Urothelium cell line (cell line): ENCODE measurements around the gene ACVR1.
"Not testable (repeated sequence)": the region's sequence is repeated elsewhere in the genome, so short reads cannot be mapped to it uniquely, and the experiment has no call there.

Experiments
- DNase-seq: peaks from one replicate; pipeline ENCODE4 v3.0.0; 2011; ENCODE audit warnings: low spot score, mixed read lengths
- FAIRE-seq: peaks from 2 replicates; lab custom pipeline; 2011; peaks lifted over from hg19 to GRCh38; lab: Jason Lieb, UNC

Gene ACVR1

DNA sequence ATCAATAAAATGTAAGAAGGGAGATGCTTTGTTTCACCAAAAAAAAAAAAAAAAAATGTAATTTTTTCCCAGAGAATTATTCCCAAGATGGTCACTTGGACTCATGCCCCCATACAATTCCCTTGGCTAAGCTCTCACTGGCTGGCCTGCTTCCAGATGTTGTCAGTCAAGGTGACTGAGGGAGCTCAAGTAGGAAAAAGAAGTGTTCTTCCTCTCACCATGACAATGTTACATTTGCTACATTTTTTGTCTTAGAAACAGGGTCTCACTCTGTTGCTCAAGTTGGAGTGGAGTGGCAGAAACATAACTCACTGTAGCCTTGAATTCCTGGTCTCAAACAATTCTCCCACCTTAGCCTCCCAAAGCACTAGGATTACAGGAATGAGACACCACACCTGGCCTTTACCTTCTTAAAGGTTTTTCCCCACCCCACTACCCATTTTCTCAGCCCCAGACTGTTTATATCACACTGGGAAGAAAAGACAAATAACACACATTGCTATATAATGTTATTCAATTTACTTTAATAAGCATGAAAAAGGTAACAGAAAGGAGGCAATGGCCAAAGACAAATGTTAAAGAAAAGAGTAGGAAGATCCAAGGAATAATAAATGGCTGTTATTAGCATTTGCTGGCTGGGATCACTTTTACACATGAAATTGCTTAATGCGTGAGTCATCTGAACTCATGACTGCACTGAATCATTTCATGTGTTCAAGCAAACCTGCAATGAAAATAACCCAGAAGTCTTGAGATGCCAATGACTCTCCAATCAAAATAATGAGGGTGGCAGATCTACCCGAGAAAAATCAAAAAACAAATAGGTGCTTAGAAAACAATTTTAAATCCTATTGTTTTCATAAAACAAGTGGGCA lies 45.2 kb downstream of the ACVR1 start:
- FAIRE-seq (no peak), DNase-seq (peak; percentile 70)

DNA sequence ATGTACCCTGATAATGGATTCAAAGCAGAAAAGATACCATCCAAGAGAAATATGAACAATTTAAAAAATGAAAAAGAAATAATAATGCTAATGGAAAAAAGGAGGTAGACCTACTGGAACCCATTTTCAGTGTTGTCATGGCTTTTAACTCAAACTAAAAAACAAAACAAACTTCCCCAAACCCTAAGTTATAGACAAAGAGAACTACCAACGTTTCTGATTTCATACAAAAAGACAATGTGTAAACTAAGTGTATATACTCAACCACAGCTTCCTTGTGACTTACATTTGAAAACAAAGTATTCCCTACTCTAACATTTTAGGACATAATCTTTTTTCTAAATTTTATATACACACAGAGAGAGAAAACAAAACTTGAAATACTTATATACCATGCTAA lies 45.9 kb downstream of the ACVR1 start:
- no peak for FAIRE-seq

DNA sequence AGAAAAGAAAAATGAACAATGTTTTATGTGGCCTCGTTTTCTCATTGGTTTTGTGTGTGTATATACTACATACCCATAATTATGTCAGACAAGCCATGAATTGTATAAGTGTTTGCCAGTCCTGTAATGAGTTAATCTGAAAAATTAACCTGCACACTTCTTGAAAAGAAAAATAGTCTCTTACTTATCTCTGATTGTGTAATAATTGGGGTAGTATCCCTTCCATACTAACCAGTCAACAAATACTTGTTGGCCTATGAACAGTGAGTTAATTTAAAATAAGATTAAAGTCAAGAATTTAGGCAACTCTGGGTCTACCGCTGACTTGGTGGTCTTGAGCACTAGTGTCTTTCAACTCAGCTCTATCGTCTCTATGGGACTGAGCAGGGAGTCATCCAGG lies 48.8 kb downstream of the ACVR1 start:
- DNase-seq, result no peak
- FAIRE-seq, result no peak

More for the DNA sequence above, 45.9 kb downstream of the ACVR1 start:
- no peak for DNase-seq

DNA sequence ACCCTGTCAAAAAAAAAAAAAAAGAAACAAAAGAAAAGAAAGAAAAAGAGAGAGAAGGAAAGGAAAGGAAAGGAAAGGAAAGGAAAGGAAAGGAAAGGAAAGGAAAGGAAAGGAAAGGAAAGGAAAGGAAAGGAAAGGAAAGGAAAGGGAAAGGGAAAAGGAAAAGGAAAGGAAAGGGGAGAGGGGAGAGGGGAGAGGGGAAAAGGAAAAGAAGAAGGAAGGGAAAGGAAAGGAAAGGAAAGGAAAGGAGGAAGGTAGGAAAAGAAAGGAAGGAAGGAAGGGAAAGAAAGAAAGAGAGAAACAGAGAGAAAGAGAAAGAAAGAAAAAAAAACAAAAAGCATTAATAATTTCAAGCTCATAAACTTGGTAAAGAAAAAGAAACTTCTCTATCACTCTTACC lies 49.5 kb downstream of the ACVR1 start:
- not testable (repeated sequence) for DNase-seq, FAIRE-seq

DNA sequence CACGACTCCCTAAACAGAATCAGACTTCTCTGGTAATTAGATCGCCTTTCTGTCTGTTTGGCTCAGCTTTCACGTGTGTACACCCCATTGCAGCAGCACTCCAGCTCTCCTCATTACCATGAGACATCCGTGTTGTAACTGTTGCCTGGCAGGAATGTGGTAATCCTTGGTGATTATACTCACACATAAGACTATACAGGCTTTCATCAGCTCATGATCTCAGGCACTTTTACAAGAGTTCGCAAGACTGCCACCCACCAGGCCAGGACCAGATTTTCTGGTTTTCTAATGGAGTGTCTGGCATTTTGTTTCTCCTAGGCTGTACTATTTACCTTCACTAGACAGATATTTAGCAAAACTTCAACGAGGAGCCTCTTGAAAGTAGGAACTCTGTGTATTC lies 50.2 kb downstream of the ACVR1 start:
- no peak for FAIRE-seq
- DNase-seq, result no peak

DNA sequence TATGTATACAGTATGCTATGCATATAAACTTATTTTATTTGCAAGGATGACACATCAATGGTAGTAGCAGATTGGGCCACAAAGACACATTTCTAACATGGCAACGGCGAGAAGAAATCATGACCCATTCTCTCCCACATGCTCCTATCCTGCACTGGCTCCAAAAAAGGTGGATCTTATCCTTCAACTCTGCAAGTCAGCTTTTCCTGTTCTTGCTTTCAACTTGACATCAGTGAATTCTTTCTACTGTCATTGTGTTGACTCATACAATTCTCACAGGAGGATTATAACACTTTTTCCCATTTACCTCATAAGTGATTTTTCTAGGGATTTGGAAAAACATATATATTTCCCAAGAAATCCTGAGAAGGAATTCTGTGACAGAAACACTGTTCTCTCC lies 53.1 kb downstream of the ACVR1 start:
- FAIRE-seq, result no peak
- no peak for DNase-seq

DNA sequence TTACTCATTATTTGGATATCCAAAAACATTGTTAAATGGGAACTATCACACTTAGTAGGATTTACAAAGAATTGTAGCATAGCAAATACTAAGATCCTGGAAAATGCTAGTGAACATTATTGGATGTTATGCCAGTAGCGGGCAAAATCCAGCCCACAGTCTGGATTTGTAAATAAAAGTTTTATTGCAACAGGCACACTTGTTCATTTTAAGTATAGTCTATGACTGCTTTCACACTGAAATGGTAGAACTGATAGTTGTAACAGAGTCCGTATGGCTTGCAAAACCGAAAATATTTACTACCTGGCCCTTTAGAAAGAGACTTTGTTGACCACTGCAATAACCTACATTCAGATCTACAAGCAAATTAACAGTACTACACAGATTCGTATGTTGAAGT lies 53.6 kb downstream of the ACVR1 start:
- DNase-seq (no peak), FAIRE-seq (no peak)

DNA sequence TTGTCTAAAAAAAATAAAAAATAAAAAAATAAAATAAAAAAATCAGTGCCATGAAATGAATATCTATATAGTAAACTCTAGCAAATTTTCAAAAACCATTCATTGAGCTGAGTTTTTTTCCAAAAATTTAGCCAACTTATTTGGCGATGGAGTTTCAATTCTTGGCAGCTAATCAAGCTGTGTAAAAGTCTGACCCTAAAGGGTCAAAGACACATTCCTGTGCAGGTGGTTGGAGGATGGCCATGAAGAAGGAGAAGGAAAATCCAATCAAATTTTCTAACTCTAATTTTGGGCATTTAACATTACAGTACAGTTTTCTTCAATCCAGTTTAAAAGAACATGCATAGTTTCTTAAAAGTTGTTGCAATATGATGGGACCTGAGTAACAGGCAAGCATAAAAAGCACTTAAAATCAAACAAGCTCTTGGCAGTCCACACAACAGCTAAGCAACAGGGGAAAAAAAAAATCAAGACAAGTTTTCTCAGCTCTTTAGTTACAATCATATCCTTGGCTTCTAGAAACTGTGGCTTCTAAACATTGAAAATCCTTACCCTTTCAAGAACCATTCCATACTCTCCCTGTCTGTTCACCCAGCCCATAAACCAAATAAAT lies 54.5 kb downstream of the ACVR1 start:
- no peak for DNase-seq
- no peak for FAIRE-seq

GRCh38 chr2:157820193-157820592 lies 55.9 kb downstream of the ACVR1 start:
- FAIRE-seq (no peak), DNase-seq (no peak)

GRCh38 chr2:157819761-157820160 lies 56.4 kb downstream of the ACVR1 start:
- no peak for FAIRE-seq
- no peak for DNase-seq

- FAIRE-seq (no peak), DNase-seq (no peak)
Observed at GRCh38 chr2:157818227-157818626, 57.9 kb downstream of the ACVR1 start.

- DNase-seq (no peak), FAIRE-seq (no peak)
Observed at GRCh38 chr2:157815421-157815820, 60.7 kb downstream of the ACVR1 start.

GRCh38 chr2:157813467-157813866 lies 62.7 kb downstream of the ACVR1 start:
- FAIRE-seq, result no peak

GRCh38 chr2:157810037-157810436 lies 66.1 kb downstream of the ACVR1 start:
- FAIRE-seq (no peak), DNase-seq (no peak)

More at GRCh38 chr2:157813467-157813866, 62.7 kb downstream of the ACVR1 start:
- no peak for DNase-seq

DNA sequence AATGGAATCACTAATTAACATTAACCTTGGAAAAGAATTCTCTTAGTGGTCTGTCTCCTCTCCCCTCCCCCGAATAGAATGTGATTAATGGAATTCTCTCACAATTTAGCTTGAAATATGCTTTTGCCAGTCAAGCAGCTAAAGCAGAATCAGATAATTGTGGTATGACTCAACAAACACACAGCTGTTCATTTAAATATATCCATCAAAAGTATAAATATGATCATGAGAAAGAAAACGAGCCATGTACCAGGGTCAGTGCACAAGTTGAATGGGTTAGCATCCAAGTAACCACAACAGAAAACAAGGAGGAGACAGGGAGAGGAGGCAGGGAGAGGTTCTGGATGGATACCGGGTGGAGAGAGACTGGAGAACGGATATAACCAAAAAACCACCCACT lies 66.9 kb downstream of the ACVR1 start:
- DNase-seq, result no peak
- FAIRE-seq, result no peak

- FAIRE-seq, result no peak
- no peak for DNase-seq
Observed at GRCh38 chr2:157808421-157808820, 67.7 kb downstream of the ACVR1 start.

DNA sequence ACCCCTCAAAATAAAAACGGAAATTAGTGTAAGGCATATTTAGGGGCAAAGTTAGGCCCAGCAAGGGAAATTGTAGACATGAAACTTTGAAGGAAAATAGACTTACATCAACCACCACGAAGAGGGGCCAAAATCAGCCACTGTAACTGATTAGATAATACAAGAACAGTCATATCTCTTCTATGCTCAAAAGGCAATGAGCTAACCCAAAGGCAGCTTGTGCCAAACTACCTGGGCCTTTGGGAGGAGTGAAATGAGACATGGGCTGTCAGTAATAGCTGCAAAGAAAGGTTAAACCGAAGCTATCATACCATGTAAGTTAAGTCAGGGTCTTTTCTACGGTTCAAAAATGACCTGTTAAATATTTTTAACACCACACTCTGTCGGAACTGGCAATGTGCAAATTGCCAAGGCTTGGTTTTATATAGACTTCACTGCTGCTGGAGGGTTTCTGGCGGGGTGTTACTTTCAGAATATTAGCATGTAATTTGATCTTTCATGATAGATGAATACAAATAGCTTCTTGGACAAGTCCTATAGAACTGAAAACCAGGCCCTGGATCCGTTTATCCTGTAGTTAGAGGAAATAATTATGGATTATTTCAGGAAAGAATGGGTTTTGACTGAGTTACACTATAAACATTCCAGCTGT lies 69.6 kb downstream of the ACVR1 start:
- DNase-seq, result no peak
- FAIRE-seq, result no peak

GRCh38 chr2:157805519-157805918 lies 70.6 kb downstream of the ACVR1 start:
- no peak for FAIRE-seq
- no peak for DNase-seq

DNA sequence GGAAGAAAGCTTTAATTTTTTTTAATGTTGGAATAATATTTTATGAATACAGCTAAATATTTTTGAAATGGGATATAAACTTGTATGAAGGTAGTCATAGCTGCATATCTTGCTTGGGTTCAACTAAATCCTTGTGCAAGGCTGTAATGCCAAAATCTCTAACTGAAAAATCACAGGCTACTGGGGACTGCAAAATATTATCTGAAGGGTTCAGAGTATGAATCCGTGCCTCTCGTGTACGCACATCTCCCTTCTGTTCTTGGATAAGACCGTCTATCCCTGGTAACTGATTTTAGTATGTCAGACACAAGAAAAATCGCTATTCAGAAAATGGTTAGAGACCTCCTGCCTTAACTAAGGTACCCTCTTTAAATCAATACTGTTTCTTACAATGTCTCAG lies 71.8 kb downstream of the ACVR1 start:
- DNase-seq, result no peak
- no peak for FAIRE-seq

DNA sequence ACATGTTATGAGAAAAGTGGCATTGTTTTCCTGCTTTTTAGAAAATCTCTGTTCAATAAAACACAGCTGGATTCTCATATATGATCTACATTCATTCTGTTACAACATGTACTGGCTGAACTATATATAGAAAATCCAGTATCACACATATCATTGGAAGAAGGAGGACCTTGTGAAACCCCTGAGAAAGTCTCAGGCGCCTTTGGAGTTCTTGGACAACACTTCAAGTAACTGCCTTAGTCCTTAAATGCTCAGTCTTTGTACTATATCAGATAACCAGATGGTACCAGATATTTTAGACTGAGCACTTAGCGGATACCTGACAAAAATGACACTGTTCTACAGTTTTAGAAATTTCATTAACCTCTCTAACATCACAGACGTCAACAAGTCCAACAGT lies 72.2 kb downstream of the ACVR1 start:
- DNase-seq (no peak), FAIRE-seq (no peak)

GRCh38 chr2:157803476-157803875 lies 72.7 kb downstream of the ACVR1 start:
- FAIRE-seq (no peak), DNase-seq (no peak)
